Right atrium auricular region (tissue), 2 donors: ENCODE results near the gene REXO1. TPM values are rescaled to one million over a fixed set of nuclear protein-coding genes. Genes with fewer than 3 reads are reported as not detected.
"Not testable (repeated sequence)": the region's sequence is repeated elsewhere in the genome, so short reads cannot be mapped to it uniquely, and the experiment has no call there.

Experiments
- DNase-seq: peaks from one replicate; pipeline ENCODE4 v3.0.0-alpha.2; 2019; ENCODE audit warnings: low spot score
- H3K27ac ChIP-seq, 2 donors: fragments of 200-600 bp; sonication (generic); 1 replicate in 1 of 2; 2 replicates in 1 of 2; pipeline ENCODE4 v1.5.1; 2016 to 2019
- H3K27me3 ChIP-seq, 2 donors: fragments of 200-600 bp; sonication (generic); one replicate each; pipeline versions ENCODE4 v1.5.1 to v1.6.0; 2017 to 2019
- H3K36me3 ChIP-seq: fragments of 200-600 bp; sonication (generic); one replicate; pipeline ENCODE4 v1.5.1; 2016
- H3K4me1 ChIP-seq, 2 donors: fragments of 200-600 bp; sonication (generic); one replicate each; pipeline versions ENCODE4 v1.5.1 to v1.6.0; 2017 to 2019
- H3K4me3 ChIP-seq, 2 donors: fragments of 200-600 bp; sonication (generic); 1 replicate in 1 of 2; 2 replicates in 1 of 2; pipeline ENCODE4 v1.5.1; 2017 to 2019; ENCODE audit warnings: mild to moderate bottlenecking in 1 of 2, moderate library complexity in 1 of 2
- H3K9me3 ChIP-seq, 2 donors: fragments of 200-600 bp; sonication (generic); one replicate each; pipeline ENCODE4 v1.5.1; 2019
- total RNA-seq, 2 donors: library from RNA; depleted of rRNA; stranded (reverse); fragments of >200 nt; gene quantifications; one replicate each; pipeline ENCODE4 v1.1.0, GENCODE V29; 2016
- TF ChIP-seq, protein P1 (sequence below), 2 donors: fragments of 200-600 bp; sonication (generic); IDR thresholded peaks; one replicate each; pipeline ENCODE4 v1.5.1; 2019; ENCODE audit warnings: antibody characterized with exemption in 2 of 2

REXO1 gene
- total RNA-seq, 2 donors from 2014 or later = 9.6 to 12.1 TPM

DNA sequence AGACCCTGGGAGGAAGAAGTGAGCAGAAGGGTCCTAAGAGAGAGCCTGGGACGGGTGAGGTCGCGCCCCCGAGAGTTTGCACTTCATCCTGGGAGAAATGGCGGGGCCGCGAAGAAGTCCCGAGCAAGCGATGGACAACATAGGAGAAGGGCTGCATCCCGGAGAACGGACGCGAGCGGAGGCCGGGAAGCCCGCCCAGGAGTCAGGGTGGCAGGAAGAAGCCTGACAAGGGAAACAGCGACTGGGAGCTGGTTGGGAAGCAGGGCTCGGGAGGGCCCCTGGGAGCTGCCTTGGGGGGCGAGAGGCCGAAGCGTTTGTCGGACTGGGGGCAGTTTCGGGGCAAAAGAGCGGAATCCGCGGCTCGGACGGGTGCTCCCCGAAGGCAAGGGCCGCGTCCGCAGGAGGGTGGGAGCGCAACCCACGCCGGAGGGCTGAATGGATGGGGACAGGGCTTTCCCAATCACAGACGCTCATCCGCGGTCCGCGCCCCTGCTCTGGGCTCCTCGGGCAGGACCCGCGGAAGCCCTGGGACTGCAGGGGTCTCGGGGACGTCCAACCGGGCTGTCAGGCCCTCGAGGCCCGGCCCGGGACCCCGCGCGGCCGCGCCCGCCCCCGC, 36.5 kb upstream of the REXO1 start:
- no peak for DNase-seq
- Histone ChIP-seq H3K4me1 (peaks cover 0 to 65% of the 10 kb centered on the region in 2 donors), H3K27me3 (no peaks in the 10 kb centered on the region), H3K4me3 (peak overlapping the region; percentile 92 to 94), H3K9me3 (no peaks in the 10 kb centered on the region), H3K36me3 (peaks cover 5% of the 10 kb centered on the region), H3K27ac (peak overlapping the region; percentile 83 to 90)
- TF ChIP-seq, protein P1, sequence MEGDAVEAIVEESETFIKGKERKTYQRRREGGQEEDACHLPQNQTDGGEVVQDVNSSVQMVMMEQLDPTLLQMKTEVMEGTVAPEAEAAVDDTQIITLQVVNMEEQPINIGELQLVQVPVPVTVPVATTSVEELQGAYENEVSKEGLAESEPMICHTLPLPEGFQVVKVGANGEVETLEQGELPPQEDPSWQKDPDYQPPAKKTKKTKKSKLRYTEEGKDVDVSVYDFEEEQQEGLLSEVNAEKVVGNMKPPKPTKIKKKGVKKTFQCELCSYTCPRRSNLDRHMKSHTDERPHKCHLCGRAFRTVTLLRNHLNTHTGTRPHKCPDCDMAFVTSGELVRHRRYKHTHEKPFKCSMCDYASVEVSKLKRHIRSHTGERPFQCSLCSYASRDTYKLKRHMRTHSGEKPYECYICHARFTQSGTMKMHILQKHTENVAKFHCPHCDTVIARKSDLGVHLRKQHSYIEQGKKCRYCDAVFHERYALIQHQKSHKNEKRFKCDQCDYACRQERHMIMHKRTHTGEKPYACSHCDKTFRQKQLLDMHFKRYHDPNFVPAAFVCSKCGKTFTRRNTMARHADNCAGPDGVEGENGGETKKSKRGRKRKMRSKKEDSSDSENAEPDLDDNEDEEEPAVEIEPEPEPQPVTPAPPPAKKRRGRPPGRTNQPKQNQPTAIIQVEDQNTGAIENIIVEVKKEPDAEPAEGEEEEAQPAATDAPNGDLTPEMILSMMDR (IDR thresholded peaks at IDR 0.05) = no peak

DNA sequence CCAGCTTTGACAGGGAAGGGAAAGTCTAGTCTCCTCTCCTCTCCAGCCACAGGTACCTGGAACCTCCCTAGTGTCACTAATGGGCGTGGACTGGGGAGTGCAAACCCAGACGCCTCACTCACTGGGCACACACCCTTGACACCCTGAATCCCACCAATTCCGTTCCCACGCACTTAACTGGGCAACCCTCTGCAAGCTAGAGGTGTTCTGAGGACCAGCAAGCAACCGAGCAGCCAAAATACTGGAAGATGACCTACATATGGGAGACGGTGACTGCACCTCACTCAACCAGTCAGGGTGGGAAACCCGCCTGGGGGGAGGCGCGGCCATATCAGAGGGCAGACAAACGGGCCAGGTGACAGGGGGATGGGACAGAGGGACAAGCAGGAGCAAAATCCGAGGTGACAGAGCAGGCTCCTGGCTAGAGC, 36.0 kb upstream of the REXO1 start:
- TF ChIP-seq, protein P1 (IDR thresholded peaks at IDR 0.05) = no peak
- Histone ChIP-seq H3K4me3 (peak overlapping the region; percentile 92 to 94), H3K4me1 (peaks cover 0 to 66% of the 10 kb centered on the region in 2 donors), H3K27ac (peak overlapping the region; percentile 83 to 90), H3K9me3 (no peaks in the 10 kb centered on the region), H3K36me3 (peaks cover 5% of the 10 kb centered on the region), H3K27me3 (no peaks in the 10 kb centered on the region)
- DNase-seq = no peak

DNA sequence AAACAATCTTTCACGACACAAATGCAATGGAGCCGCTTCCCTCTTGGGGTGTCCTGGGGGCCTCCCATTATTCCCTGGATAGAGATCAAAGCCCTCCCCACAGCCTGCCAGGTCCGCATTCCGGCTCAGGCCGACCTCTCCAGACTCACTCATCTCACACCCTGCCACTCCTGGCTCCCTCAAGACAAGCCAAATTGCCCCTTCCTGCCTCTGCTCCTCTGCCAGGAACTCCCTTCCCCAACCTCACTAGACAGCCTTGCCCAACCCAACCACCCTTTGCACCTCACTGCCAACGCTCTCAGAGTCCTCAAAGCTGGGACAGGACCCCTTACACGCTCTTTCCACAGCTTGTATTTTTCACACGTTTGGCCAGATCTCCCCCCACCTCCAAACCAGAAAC, 35.5 kb upstream of the REXO1 start:
- TF ChIP-seq, protein P1 (IDR thresholded peaks at IDR 0.05) = no peak
- H3K4me3 ChIP-seq = peak overlapping the region; percentile 92 to 94
- H3K27me3 ChIP-seq = no peaks in the 10 kb centered on the region
- peaks cover 5% of the 10 kb centered on the region for H3K36me3 ChIP-seq
- peak overlapping the region; percentile 83 to 90 for H3K27ac ChIP-seq
- DNase-seq = no peak
- peaks cover 0 to 66% of the 10 kb centered on the region in 2 donors for H3K4me1 ChIP-seq
- no peaks in the 10 kb centered on the region for H3K9me3 ChIP-seq

DNA sequence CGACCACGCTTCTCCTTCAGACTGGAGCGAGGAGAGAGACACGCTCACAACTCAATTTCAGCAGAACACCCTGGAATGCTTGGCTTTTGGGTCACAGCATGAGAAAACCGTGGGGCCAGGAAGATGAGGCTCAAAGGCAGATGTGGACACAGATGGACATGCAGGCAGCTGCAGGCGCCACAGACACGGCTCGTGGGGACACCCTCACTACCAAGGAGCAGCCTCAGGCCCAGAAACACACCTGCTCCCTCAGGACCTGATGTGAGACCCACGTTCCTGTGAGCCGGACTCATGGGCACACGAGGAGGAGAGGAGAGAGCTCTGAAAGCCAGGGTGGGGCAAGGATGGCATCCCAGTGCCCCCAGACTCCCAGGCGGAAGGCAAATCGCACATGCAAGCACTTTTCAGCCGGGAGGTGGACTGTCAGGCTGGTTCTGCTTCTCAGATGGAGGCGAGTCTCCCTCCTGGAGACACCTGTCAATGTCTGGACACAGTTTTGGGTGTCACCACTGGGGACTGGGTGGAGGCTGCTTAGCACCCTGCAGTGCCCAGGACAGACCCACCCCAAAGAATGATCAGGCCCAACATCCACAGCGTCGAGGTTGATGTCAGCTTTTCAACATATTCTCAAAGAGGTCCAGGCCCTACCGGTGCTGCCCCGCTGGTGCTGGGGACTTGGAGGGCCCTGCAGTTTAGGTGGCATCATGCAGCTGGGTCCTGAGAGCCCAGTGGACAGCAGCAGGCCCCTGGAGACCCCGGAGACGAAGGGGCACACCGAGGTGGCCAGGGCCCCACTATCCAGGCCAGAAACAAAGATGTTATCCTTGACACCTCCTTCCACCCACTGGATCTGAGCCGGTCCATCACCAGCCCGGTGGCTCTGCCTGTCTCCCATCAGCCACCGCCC, 34.8 kb upstream of the REXO1 start:
- H3K4me1 ChIP-seq = peaks cover 0 to 66% of the 10 kb centered on the region in 2 donors
- no peaks in the 10 kb centered on the region for H3K27me3 ChIP-seq
- DNase-seq = no peak
- peaks cover 5% of the 10 kb centered on the region for H3K36me3 ChIP-seq
- peak overlapping the region; percentile 92 to 94 for H3K4me3 ChIP-seq
- peak overlapping the region; percentile 83 to 90 for H3K27ac ChIP-seq
- no peaks in the 10 kb centered on the region for H3K9me3 ChIP-seq
- TF ChIP-seq, protein P1 (IDR thresholded peaks at IDR 0.05) = no peak

DNA sequence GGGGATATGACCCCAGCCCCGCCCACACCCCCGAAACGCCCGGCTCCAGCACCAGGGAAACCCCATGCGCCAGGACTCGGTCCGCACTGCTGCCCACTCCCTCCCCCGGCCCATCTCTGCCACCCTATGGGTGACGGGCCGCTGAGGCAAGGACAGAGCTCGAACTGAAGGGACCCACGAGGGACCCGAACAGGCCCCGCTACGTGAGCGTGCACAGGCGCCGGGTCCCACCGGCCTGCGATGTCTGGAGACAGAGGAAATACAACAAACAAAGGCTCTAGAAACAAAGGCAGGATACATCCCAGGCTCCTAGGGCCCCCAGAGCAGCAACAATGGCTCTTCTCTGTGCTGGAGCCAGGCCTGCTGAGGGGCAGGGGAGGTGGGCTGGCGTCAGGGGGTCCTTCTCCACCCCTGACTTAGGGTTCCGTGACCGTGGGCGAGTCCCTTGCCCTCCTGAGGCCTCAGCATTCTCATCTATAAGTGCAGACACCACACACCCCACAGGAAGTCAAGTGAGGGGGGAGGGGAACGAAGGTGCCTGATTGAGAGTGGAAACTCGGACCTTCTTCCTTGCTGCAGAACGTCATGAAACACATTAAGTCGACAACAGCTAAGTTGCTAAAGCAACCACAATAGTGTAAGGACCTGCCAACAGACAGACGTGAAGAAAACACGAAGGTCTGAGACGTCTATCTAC, 34.0 kb upstream of the REXO1 start:
- Histone ChIP-seq H3K9me3 (no peaks in the 10 kb centered on the region), H3K4me3 (peak overlapping the region in 1 of 2 donors; percentile 31), H3K27me3 (no peaks in the 10 kb centered on the region), H3K36me3 (peaks cover 5% of the 10 kb centered on the region), H3K27ac (peak overlapping the region; percentile 83 to 90), H3K4me1 (peaks cover 0 to 60% of the 10 kb centered on the region in 2 donors)
- DNase-seq = no peak
- TF ChIP-seq, protein P1 (IDR thresholded peaks at IDR 0.05) = no peak

DNA sequence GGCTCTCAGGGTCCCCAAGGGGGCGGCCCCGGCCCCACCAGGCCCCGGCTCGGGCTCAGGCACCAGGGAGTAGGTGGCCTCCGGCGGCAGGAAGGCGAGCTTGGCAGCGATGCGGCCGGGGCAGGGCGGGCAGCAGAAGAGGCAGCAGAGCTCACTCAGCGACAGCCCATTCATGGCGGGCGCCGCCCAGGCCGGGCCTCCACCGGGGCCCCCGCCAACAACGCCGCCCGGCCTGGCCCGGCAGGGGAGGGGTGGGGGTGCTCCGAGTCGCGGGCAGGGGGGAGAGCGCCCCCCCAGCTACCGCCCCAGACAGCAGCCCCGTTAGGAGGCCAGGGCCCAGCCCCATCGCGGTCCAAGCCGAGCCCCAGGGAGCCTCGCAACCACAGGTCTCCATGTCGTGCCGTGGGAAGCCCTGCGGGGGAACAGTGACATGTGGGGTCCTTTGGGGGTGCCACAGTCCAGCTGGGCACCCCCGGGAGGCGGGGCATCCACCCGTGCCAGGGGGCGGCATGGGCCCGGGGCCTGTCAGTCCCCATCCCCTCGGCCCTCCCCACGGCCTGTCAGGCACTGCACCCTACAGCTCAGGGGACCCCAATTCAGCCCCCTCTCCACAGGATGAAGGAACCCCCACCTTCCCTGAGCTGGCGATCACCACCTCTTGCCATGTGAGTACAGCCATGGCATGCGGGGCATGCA, 33.3 kb upstream of the REXO1 start:
- Histone ChIP-seq H3K27ac (peak overlapping the region; percentile 83 to 90), H3K4me3 (peak overlapping the region in 1 of 2 donors; percentile 31), H3K4me1 (peaks cover 0 to 59% of the 10 kb centered on the region in 2 donors)
- not testable (repeated sequence) for H3K27me3 ChIP-seq, DNase-seq, H3K9me3 ChIP-seq, H3K36me3 ChIP-seq
